Aorta (tissue), 5 donors: ENCODE measurements around the gene NDUFB3. TPM values are rescaled to one million over a fixed set of nuclear protein-coding genes. Genes with fewer than 3 reads are reported as not detected.
"Not testable (repeated sequence)": the region's sequence is repeated elsewhere in the genome, so short reads cannot be mapped to it uniquely, and the experiment has no call there.

Source experiments
- ATAC-seq: fragments of 200-7000 bp; cut with Tn5 transposase; one replicate; pipeline ENCODE4 v1.9.1; 2022; ENCODE audit warnings: moderate library complexity; ENCODE audit not compliant: low FRiP score
- DNase-seq, 2 donors: peaks; one replicate each; pipeline ENCODE4 v3.0.0-alpha.2; 2020
- H3K27ac ChIP-seq, 2 donors: one replicate each; pipeline ENCODE4 v1.5.1; 2013; ENCODE audit warnings: low read length in 2 of 2, mild to moderate bottlenecking in 2 of 2, moderate library complexity in 2 of 2, control low read depth in 1 of 2, inconsistent platforms in 1 of 2, low read depth in 1 of 2
- H3K27me3 ChIP-seq, 2 donors: one replicate each; pipeline ENCODE4 v1.6.1; 2013; ENCODE audit warnings: control low read depth in 1 of 2, low read length in 1 of 2, mild to moderate bottlenecking in 1 of 2, moderate library complexity in 1 of 2; ENCODE audit not compliant: insufficient read depth in 2 of 2, control insufficient read depth in 1 of 2
- H3K36me3 ChIP-seq, 2 donors: one replicate each; pipeline ENCODE4 v1.6.1; 2013; ENCODE audit warnings: control low read depth in 1 of 2, low read length in 1 of 2, mild to moderate bottlenecking in 1 of 2; ENCODE audit not compliant: insufficient read depth in 2 of 2, control insufficient read depth in 1 of 2
- H3K4me1 ChIP-seq, 2 donors: one replicate each; pipeline ENCODE4 v1.6.1; 2013; ENCODE audit warnings: low read length in 2 of 2, control low read depth in 1 of 2, mild to moderate bottlenecking in 1 of 2, moderate library complexity in 1 of 2; ENCODE audit not compliant: insufficient read depth in 2 of 2, control insufficient read depth in 1 of 2
- H3K4me3 ChIP-seq, 2 donors: one replicate each; pipeline ENCODE4 v1.5.1; 2013; ENCODE audit warnings: low read length in 2 of 2, control low read depth in 1 of 2, mild to moderate bottlenecking in 1 of 2
- H3K9me3 ChIP-seq: one replicate; pipeline ENCODE4 v1.6.1; 2013; ENCODE audit warnings: mild to moderate bottlenecking, low read length; ENCODE audit not compliant: control insufficient read depth
- WGBS, 2 donors: extraction: QIAGEN DNeasy Blood & Tissue Kit; methylation state at CpG; one replicate each; pipeline ENCODE4 v1.1.7; 2013; 5-methylcytosine and 5-hydroxymethylcytosine counted together
- intact Hi-C, 2 donors: fragments of 100-400 bp; cut with DNase I; formaldehyde crosslinking; loops; one replicate each; pipeline versions ENCODE4 v1.14.2 to v1.15.0; 2022
- polyA plus RNA-seq, 2 donors: library from polyadenylated mRNA; stranded (reverse); fragments of 200-250 nt; gene quantifications; one replicate each; pipeline ENCODE4 v1.2.3, GENCODE V29; 2013
- total RNA-seq, 2 donors: library from RNA; stranded (reverse); fragmentation: NEBNext Ultra II Directional; extraction: Animal tissue kit (Norgen Biotek cat#: 25700); gene quantifications; one replicate each; pipeline ENCODE4 v1.2.1, GENCODE V29; 2021
- donor health status: healthy with polysubstance abuse.
- donor health status: Bipolar disorder and iron deficiency.
- donor health status: DM: no; HTN: no; CAD: no.
- donor health status: DM: no; HTN: no; CAD: no.
- donor health status: DM: yes; HTN: yes; CAD: no.

The NDUFB3 gene
- total and polyA plus RNA-seq, 4 donors, result 42.7 to 152 (median 53.0) TPM

DNA sequence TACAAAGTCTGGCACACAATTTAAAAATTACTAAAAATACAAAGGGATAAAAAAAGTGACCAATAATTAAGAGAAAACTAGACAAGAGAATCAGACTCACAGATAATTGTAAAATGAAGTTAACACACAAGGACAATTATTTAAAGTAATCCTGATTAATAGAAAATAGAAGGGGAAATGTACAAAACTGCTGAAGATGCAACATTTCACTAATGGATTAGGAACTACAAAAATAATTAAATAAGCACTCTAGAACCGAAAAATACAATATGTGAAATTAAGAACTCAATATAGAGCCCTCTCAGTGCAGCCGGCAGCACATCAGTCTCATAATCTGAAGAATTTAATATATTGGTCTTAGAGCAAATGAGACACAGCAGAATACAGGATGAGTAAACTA is 24.9 kb upstream of the NDUFB3 start:
- no peak overlapping the region for H3K4me3 ChIP-seq
- no peaks in the 10 kb centered on the region for H3K4me1 ChIP-seq
- ATAC-seq, result no peak
- no peaks in the 10 kb centered on the region for H3K9me3 ChIP-seq
- no peak for DNase-seq
- 97 to 98% methylated on average over 2 of the region's 2 CpGs for WGBS, 2 donors
- intact Hi-C loops, result no loop called here
- H3K27me3 ChIP-seq, result no peaks in the 10 kb centered on the region
- no peak overlapping the region for H3K27ac ChIP-seq
- no peaks in the 10 kb centered on the region for H3K36me3 ChIP-seq

- no peaks in the 10 kb centered on the region for H3K9me3 ChIP-seq
- WGBS, 2 donors, result 97 to 98% methylated on average over 11 of the region's 11 CpGs
- H3K4me3 ChIP-seq, result no peak overlapping the region
- peaks cover 0 to 2% of the 10 kb centered on the region in 2 donors for H3K4me1 ChIP-seq
- no peak overlapping the region for H3K27ac ChIP-seq
- intact Hi-C loops, result no loop called here
- ATAC-seq (no peak), DNase-seq (no peak)
- no peaks in the 10 kb centered on the region for H3K36me3 ChIP-seq
- no peaks in the 10 kb centered on the region for H3K27me3 ChIP-seq
Observed at GRCh38 chr2:201049455-201049854, 22.3 kb upstream of the NDUFB3 start.

DNA sequence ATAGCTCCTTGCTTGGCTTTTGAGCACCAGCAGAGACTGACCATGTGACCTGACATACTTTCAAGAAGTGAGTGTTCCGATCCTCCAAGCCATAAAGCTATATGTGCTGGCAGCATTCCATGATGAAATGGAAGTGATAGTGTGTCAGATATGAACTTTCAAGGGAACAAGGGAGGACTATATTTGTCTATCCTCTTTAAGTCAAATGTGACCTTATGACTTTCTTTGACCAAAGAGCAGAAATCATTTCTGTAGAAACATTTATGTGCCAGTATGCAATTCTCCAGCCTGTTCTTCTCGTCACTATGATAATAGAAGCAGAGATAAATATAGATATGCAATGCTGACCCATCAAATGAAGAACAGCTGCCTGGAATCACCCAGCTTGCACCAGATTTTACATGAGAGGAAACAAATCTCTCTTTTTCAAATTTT is 14.7 kb upstream of the NDUFB3 start:
- no peak for ATAC-seq
- H3K4me3 ChIP-seq, result no peak overlapping the region

DNA sequence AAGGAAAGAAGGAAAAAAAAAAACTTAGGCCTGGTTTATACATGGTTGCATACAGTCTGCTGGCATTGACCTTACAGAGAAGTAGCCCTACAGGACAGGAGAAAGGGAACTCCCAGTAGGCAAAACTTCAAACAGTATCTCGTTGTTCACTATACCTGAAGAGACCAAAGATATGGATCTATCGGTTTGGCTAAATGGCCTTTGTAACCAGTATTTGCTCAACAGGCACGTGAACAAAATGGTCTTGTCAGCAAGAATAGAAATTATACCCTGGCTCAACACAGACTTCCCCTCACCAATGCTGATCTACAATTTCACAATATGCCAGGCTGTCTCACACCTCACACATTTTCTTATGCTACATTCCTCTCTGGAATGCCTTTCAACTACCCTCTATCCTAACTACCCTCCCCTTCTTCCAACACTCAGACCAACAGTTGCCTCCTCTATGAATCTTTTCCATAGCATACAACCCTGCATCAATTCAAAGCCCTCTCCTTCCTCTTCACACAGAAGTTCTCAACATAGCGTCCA is 14.0 kb upstream of the NDUFB3 start:
- 85% methylated on average over 4 of the region's 4 CpGs for WGBS, 2 donors
- no peaks in the 10 kb centered on the region for H3K9me3 ChIP-seq
- H3K4me3 ChIP-seq, result no peak overlapping the region
- no peak overlapping the region for H3K27ac ChIP-seq
- DNase-seq (no peak), ATAC-seq (no peak)
- H3K27me3 ChIP-seq, result no peaks in the 10 kb centered on the region
- intact Hi-C loops, result loop anchor here in 1 of 2 donors (5.0 kb wide), 1 partner anchor 145 kb away; no protein-coding TSS in a partner anchor
- H3K4me1 ChIP-seq, result peaks cover 0 to 2% of the 10 kb centered on the region in 2 donors
- peaks cover 0 to 5% of the 10 kb centered on the region in 2 donors for H3K36me3 ChIP-seq

More for the DNA sequence above, 14.7 kb upstream of the NDUFB3 start:
- WGBS, 2 donors, result 34 to 39% methylated on average over 2 of the region's 2 CpGs
- no peak for DNase-seq
- no peak overlapping the region for H3K27ac ChIP-seq
- H3K36me3 ChIP-seq, result peaks cover 0 to 5% of the 10 kb centered on the region in 2 donors
- intact Hi-C loops, result loop anchor here in 1 of 2 donors (5.0 kb wide), 1 partner anchor 145 kb away; no protein-coding TSS in a partner anchor
- no peaks in the 10 kb centered on the region for H3K27me3 ChIP-seq
- peaks cover 0 to 2% of the 10 kb centered on the region in 2 donors for H3K4me1 ChIP-seq
- H3K9me3 ChIP-seq, result no peaks in the 10 kb centered on the region

GRCh38 chr2:201058914-201059313 is 12.9 kb upstream of the NDUFB3 start:
- DNase-seq, result no peak
- no peak overlapping the region for H3K4me3 ChIP-seq
- H3K27me3 ChIP-seq, result no peaks in the 10 kb centered on the region
- no peak for ATAC-seq
- no peak overlapping the region for H3K27ac ChIP-seq
- peaks cover 0 to 2% of the 10 kb centered on the region in 2 donors for H3K4me1 ChIP-seq
- no peaks in the 10 kb centered on the region for H3K9me3 ChIP-seq
- 33 to 43% methylated on average over 1 of the region's 1 CpG for WGBS, 2 donors
- intact Hi-C loops, result loop anchor here in 1 of 2 donors (5.0 kb wide), 1 partner anchor 147 kb away; no protein-coding TSS in a partner anchor
- H3K36me3 ChIP-seq, result peaks cover 0 to 5% of the 10 kb centered on the region in 2 donors

GRCh38 chr2:201059961-201060755 is 11.6 kb upstream of the NDUFB3 start:
- Histone ChIP-seq H3K4me1 (no peaks in the 10 kb centered on the region), H3K27ac (no peak overlapping the region), H3K9me3 (no peaks in the 10 kb centered on the region), H3K36me3 (peaks cover 0 to 5% of the 10 kb centered on the region in 2 donors), H3K27me3 (no peaks in the 10 kb centered on the region), H3K4me3 (no peak overlapping the region)
- 87 to 88% methylated on average over 10 of the region's 10 CpGs for WGBS, 2 donors
- intact Hi-C loops, result loop anchor here in 1 of 2 donors (5.0 kb wide), 1 partner anchor 148 kb away; no protein-coding TSS in a partner anchor
- ATAC-seq, result no peak
- no peak for DNase-seq

DNA sequence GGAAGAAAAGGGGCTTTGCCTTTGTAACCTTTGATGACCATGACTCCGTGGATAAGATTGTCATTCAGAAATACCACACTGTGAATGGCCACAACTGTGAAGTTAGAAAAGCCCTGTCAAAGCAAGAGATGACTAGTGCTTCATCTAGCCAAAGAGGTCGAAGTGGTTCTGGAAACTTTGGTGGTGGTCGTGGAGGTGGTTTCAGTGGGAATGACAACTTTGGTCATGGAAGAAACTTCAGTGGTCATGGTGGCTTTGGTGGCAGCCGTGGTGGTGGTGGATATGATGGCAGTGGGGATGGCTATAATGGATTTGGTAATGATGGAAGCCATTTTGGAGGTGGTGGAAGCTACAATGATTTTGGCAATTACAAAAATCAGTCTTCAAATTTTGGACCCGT is 8.3 kb upstream of the NDUFB3 start:
- intact Hi-C loops, H3K27ac ChIP-seq, DNase-seq, H3K27me3 ChIP-seq, H3K4me1 ChIP-seq, H3K36me3 ChIP-seq, H3K4me3 ChIP-seq, H3K9me3 ChIP-seq, ATAC-seq: not testable (repeated sequence)
- WGBS, 2 donors, result 93 to 96% methylated on average over 5 of the region's 5 CpGs

GRCh38 chr2:201064797-201065329 is 6.9 kb upstream of the NDUFB3 start:
- no peak for DNase-seq
- H3K27ac ChIP-seq, result no peak overlapping the region
- WGBS, 2 donors, result 50 to 52% methylated on average over 2 of the region's 2 CpGs
- H3K4me3 ChIP-seq, result no peak overlapping the region
- no peak for ATAC-seq
- H3K9me3 ChIP-seq, result no peaks in the 10 kb centered on the region
- no peaks in the 10 kb centered on the region for H3K36me3 ChIP-seq
- peaks cover 0 to 2% of the 10 kb centered on the region in 2 donors for H3K4me1 ChIP-seq
- H3K27me3 ChIP-seq, result no peaks in the 10 kb centered on the region
- intact Hi-C loops, result loop anchor here in 1 of 2 donors (5.0 kb wide), 1 partner anchor 163 kb away; no protein-coding TSS in a partner anchor
